ENCODE results near the gene CAMK2A. TPM values are rescaled to one million over a fixed set of nuclear protein-coding genes. Genes with fewer than 3 reads are reported as not detected.

The CAMK2A gene
- total and polyA plus RNA-seq, 11 donors: 3.2 to 26.0 (median 15.2) TPM

- TF ChIP-seq POLR2A (IDR thresholded peaks at IDR 0.05): no peak
- no peak for TF ChIP-seq CTCF (IDR thresholded peaks at IDR 0.05)
- H3K4me1 ChIP-seq: peaks cover 0 to 18% (median 0%) of the 10 kb centered on the region in 12 donors
- no peak overlapping the region for H3K4me3 ChIP-seq
- intact Hi-C loops (cut with DNase I): no loop called here
- H3K27ac ChIP-seq: no peak overlapping the region
- peaks cover 9 to 34% (median 19%) of the 10 kb centered on the region in 9 donors for H3K27me3 ChIP-seq
- no peak for ATAC-seq
- H3K36me3 ChIP-seq: no peaks in the 10 kb centered on the region
- no peaks in the 10 kb centered on the region for H3K9me3 ChIP-seq
- WGBS, 4 donors: 50 to 65% (median 53%) methylated on average over 13 to 16 of the region's 16 CpGs
- DNase-seq: no peak
These were observed 99.0 kb downstream of the CAMK2A start for GRCh38 chr5:150190503-150190979.

- 5 to 11% (median 6%) methylated on average over 20 to 58 of the region's 58 CpGs for WGBS, 4 donors
- ATAC-seq: peak in 1 of 4 donors; percentile 26
- peak within 1 kb of the TSS in 5 of 12 donors; percentile 12 to 23 (median 18) for H3K4me3 ChIP-seq
These were observed 99.7 kb downstream of the CAMK2A start, which contains the start of gene SLC6A7 for GRCh38 chr5:150189728-150190502. Gene SLC6A7 (plus strand): TSS chr5:150190062. CDS start chr5:150190328, 266 bp downstream.

GRCh38 chr5:150189326-150189725 is 100.2 kb downstream of the CAMK2A start:
- 85 to 90% (median 88%) methylated on average over 3 of the region's 3 CpGs for WGBS, 4 donors
- no peak overlapping the region for H3K27ac ChIP-seq
- H3K4me1 ChIP-seq: peaks cover 0 to 25% (median 0%) of the 10 kb centered on the region in 12 donors
- no peaks in the 10 kb centered on the region for H3K36me3 ChIP-seq
- H3K9me3 ChIP-seq: no peaks in the 10 kb centered on the region
- intact Hi-C loops (cut with DNase I): no loop called here
- H3K27me3 ChIP-seq: peaks cover 9 to 34% (median 19%) of the 10 kb centered on the region in 9 donors
- DNase-seq (no peak), ATAC-seq (no peak)
- no peak overlapping the region for H3K4me3 ChIP-seq
- TF ChIP-seq POLR2A (IDR thresholded peaks at IDR 0.05) (no peak), CTCF (IDR thresholded peaks at IDR 0.05) (no peak)

More at GRCh38 chr5:150189728-150190502, 99.7 kb downstream of the CAMK2A start, which contains the start of gene SLC6A7:
- H3K9me3 ChIP-seq: no peaks in the 10 kb centered on the region
- peaks cover 9 to 34% (median 19%) of the 10 kb centered on the region in 9 donors for H3K27me3 ChIP-seq
- no peaks in the 10 kb centered on the region for H3K36me3 ChIP-seq
- no peak for TF ChIP-seq POLR2A (IDR thresholded peaks at IDR 0.05)
- no peak for TF ChIP-seq CTCF (IDR thresholded peaks at IDR 0.05)
- H3K4me1 ChIP-seq: peaks cover 0 to 22% (median 0%) of the 10 kb centered on the region in 12 donors
- intact Hi-C loops (cut with DNase I): no loop called here
- no peak for DNase-seq
- no peak within 1 kb of the TSS for H3K27ac ChIP-seq

DNA sequence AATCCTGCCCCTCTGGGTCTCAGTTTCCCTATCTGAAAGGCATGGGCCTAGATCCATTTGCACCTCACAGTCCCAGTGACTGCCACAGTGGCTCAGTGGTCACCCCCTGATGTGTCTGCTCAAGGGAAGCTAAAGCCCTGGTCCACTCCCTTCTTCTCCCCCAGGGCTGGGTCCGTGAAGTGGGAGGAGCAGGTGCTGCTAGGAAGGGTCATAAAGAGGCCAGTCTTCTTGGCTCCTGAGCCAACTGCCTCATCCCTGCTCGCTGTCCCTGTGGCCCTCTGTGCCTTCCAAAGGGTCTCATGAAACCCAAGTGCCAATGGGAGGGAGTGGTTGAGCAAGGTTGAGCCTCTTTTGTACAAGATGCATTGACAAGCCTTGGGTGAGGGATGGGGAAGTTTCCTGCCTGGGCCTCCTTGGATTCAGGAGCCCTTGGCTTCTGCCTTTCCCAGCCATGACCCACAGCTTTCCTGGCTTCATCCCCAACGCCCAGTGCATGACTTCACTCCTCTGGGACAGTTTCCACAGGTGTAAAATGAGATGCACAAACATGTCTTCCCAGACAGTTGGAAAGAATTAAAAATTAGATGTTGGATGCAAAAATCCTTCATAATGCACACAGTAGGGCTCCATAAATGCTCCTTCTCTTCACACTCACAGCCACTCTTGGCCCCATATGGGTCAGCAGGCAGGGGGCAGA is 101.3 kb downstream of the CAMK2A start:
- Histone ChIP-seq H3K4me3 (no peak overlapping the region), H3K27ac (no peak overlapping the region), H3K27me3 (peaks cover 9 to 34% (median 19%) of the 10 kb centered on the region in 9 donors), H3K4me1 (peaks cover 0 to 25% (median 0%) of the 10 kb centered on the region in 12 donors), H3K36me3 (no peaks in the 10 kb centered on the region), H3K9me3 (no peaks in the 10 kb centered on the region)
- intact Hi-C loops (cut with DNase I): no loop called here
- WGBS, 4 donors: 58 to 94% (median 77%) methylated on average over 3 of the region's 3 CpGs
- ATAC-seq (no peak), DNase-seq (no peak)
- TF ChIP-seq CTCF (IDR thresholded peaks at IDR 0.05): no peak
